DOHH2 (cell line): Measurements from ENCODE around the gene LETM1.
"Not testable (repeated sequence)": the region's sequence is repeated elsewhere in the genome, so short reads cannot be mapped to it uniquely, and the experiment has no call there.

ENCODE experiments used
- H3F3A ChIP-seq: fragments of 200-600 bp; sonication (generic), shearing (Covaris generic); 2 replicates; pipeline ENCODE4 v1.6.0; 2016; ENCODE audit warnings: antibody characterized with exemption, mild to moderate bottlenecking; ENCODE audit not compliant: control insufficient read depth, insufficient read depth
- H3K27ac ChIP-seq: fragments of 200-600 bp; sonication (generic); 2 replicates; pipeline ENCODE4 v1.5.1; 2014; ENCODE audit warnings: low read depth, mild to moderate bottlenecking, low read length, moderate library complexity
- H3K27me3 ChIP-seq: fragments of 200-600 bp; sonication (generic); 2 replicates; pipeline ENCODE4 v1.6.1; 2014; ENCODE audit warnings: mild to moderate bottlenecking, low read length, mixed read lengths; ENCODE audit not compliant: control insufficient read depth
- H3K36me3 ChIP-seq: fragments of 200-600 bp; sonication (generic); 2 replicates; pipeline ENCODE4 v1.6.1; 2014; ENCODE audit warnings: mild to moderate bottlenecking, low read length, moderate library complexity, mixed read lengths; ENCODE audit not compliant: control insufficient read depth
- H3K4me1 ChIP-seq: fragments of 200-600 bp; sonication (generic); 2 replicates; pipeline ENCODE4 v1.6.1; 2014; ENCODE audit warnings: mild to moderate bottlenecking, low read length, mixed read lengths; ENCODE audit not compliant: control insufficient read depth
- H3K4me2 ChIP-seq: fragments of 200-600 bp; sonication (generic); 2 replicates; pipeline ENCODE4 v1.6.0; 2014; ENCODE audit warnings: mild to moderate bottlenecking, low read length, moderate library complexity
- H3K4me3 ChIP-seq: fragments of 200-600 bp; sonication (generic); 2 replicates; pipeline ENCODE4 v1.5.1; 2014; ENCODE audit warnings: mild to moderate bottlenecking, low read length, mixed read lengths
- H3K79me2 ChIP-seq: fragments of 200-600 bp; sonication (generic); 2 replicates; pipeline ENCODE4 v1.6.1; 2014; ENCODE audit warnings: mild to moderate bottlenecking, low read length, mixed read lengths; ENCODE audit not compliant: control insufficient read depth
- H3K9me2 ChIP-seq: fragments of 200-600 bp; sonication (generic); replicated peaks from 2 replicates; pipeline ENCODE4 v1.6.1; 2014; ENCODE audit warnings: mild to moderate bottlenecking, low read length, mixed read lengths; ENCODE audit not compliant: control insufficient read depth
- H3K9me3 ChIP-seq: fragments of 200-600 bp; sonication (generic); 2 replicates; pipeline ENCODE4 v1.6.1; 2014; ENCODE audit warnings: antibody characterized with exemption, low read length, mixed read lengths; ENCODE audit not compliant: control insufficient read depth, insufficient read depth
- H4K20me1 ChIP-seq: fragments of 200-600 bp; sonication (generic); 2 replicates; pipeline ENCODE4 v1.6.0; 2014; ENCODE audit warnings: low read depth, mild to moderate bottlenecking, antibody characterized with exemption, low read length, moderate library complexity; ENCODE audit not compliant: control insufficient read depth, insufficient read depth
- CTCF ChIP-seq: fragments of 200-600 bp; sonication (generic); IDR thresholded peaks from one replicate; pipeline ENCODE4 v1.5.1; 2014; ENCODE audit warnings: antibody characterized with exemption, mild to moderate bottlenecking, low read depth, low read length; ENCODE audit not compliant: poor library complexity, severe bottlenecking
- EZH2phosphoT487 ChIP-seq: fragments of 200-600 bp; sonication (generic); IDR thresholded peaks from 2 replicates; pipeline ENCODE4 v1.6.1; 2017; ENCODE audit warnings: borderline replicate concordance, mild to moderate bottlenecking, antibody characterized with exemption, low read length, moderate library complexity, mixed read lengths

The LETM1 gene

DNA sequence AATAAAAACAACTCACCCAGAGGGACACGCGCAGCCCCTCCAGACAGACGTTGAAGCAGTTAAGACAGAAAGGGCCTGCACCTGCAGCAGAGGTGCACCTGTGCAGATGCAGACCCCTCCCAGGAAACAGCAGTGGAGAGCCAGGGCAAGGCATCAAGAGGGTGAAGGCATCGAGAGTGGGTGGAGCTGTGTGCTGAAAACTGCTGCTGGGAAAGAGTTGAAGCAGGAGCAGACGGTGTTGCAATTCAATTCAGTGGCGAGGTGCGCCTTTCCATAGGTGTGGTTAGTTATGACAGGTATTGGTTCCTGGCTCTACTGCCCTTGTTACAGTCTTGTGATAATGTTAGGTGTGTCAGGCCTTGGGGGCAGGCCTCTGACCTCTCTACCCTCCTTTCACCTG lies 16.7 kb downstream of the LETM1 start:
- TF ChIP-seq CTCF (no peak), EZH2phosphoT487 (no peak)
- H3K79me2 ChIP-seq, result peaks cover 33% of the 10 kb centered on the region
- peaks cover 82% of the 10 kb centered on the region for H3K36me3 ChIP-seq
- H3K4me2 ChIP-seq, result no peak overlapping the region
- H3K4me3 ChIP-seq, result no peak overlapping the region
- H3K9me2 ChIP-seq, result no peaks in the 10 kb centered on the region
- no peaks in the 10 kb centered on the region for H3F3A ChIP-seq
- no peaks in the 10 kb centered on the region for H3K27me3 ChIP-seq
- 0 out of 2 replicates have a peak, but pooled peaks cover 4% of the 10 kb centered on the region for H4K20me1 ChIP-seq
- peaks cover 7% of the 10 kb centered on the region for H3K4me1 ChIP-seq
- H3K27ac ChIP-seq, result no peak overlapping the region
- H3K9me3 ChIP-seq, result no peaks in the 10 kb centered on the region

GRCh38 chr4:1837069-1837468 lies 18.9 kb downstream of the LETM1 start:
- Histone ChIP-seq H3K27ac (no peak overlapping the region), H3K4me1 (peaks cover 19% of the 10 kb centered on the region), H4K20me1 (no peaks in the 10 kb centered on the region; the same call in 1 of the 2 replicates), H3K9me3 (no peaks in the 10 kb centered on the region), H3K9me2 (no peaks in the 10 kb centered on the region), H3K36me3 (peaks cover 83% of the 10 kb centered on the region), H3K79me2 (peaks cover 11% of the 10 kb centered on the region), H3F3A (no peaks in the 10 kb centered on the region), H3K4me2 (no peak overlapping the region), H3K27me3 (no peaks in the 10 kb centered on the region), H3K4me3 (no peak overlapping the region)
- TF ChIP-seq CTCF (no peak), EZH2phosphoT487 (no peak)

DNA sequence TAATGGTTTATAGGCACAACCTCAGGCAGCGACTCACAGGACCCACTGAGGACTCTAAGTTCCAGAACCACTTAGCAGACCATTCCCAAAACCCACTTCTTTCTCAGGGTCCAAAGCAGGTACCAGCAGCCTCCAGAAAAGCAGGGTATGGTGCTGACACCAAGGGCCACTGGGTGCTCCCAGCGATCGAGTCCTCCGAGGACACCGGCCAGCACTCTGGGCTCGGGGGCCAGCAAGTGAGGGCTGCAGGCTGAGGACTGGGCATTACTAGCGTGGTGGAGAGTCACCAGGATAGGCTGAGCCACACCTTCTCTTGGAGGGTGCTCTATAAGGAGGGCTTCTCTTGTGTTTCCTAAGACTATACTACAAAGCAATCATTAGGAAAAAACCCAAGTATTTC lies 19.3 kb downstream of the LETM1 start:
- TF ChIP-seq CTCF (no peak), EZH2phosphoT487 (no peak)
- Histone ChIP-seq H3K9me3 (no peaks in the 10 kb centered on the region), H3K36me3 (peaks cover 81% of the 10 kb centered on the region), H3K4me3 (no peak overlapping the region), H3K79me2 (peaks cover 7% of the 10 kb centered on the region), H4K20me1 (no peaks in the 10 kb centered on the region; the same call in 1 of the 2 replicates), H3K27me3 (no peaks in the 10 kb centered on the region), H3F3A (no peaks in the 10 kb centered on the region), H3K27ac (no peak overlapping the region), H3K4me1 (peaks cover 19% of the 10 kb centered on the region), H3K4me2 (no peak overlapping the region), H3K9me2 (no peaks in the 10 kb centered on the region)

- Histone ChIP-seq H3K36me3 (peaks cover 81% of the 10 kb centered on the region), H3K4me1 (peaks cover 19% of the 10 kb centered on the region)
- not testable (repeated sequence) for H3K27me3 ChIP-seq, H3K27ac ChIP-seq, H3K9me2 ChIP-seq, H3K9me3 ChIP-seq, H3K4me3 ChIP-seq, H3F3A ChIP-seq, H4K20me1 ChIP-seq, H3K4me2 ChIP-seq, H3K79me2 ChIP-seq
Observed at GRCh38 chr4:1835836-1836235, 20.1 kb downstream of the LETM1 start.
